Measurements from ENCODE around the gene LRRC9.
"Not testable (repeated sequence)": the region's sequence is repeated elsewhere in the genome, so short reads cannot be mapped to it uniquely, and the experiment has no call there.

The LRRC9 gene

DNA sequence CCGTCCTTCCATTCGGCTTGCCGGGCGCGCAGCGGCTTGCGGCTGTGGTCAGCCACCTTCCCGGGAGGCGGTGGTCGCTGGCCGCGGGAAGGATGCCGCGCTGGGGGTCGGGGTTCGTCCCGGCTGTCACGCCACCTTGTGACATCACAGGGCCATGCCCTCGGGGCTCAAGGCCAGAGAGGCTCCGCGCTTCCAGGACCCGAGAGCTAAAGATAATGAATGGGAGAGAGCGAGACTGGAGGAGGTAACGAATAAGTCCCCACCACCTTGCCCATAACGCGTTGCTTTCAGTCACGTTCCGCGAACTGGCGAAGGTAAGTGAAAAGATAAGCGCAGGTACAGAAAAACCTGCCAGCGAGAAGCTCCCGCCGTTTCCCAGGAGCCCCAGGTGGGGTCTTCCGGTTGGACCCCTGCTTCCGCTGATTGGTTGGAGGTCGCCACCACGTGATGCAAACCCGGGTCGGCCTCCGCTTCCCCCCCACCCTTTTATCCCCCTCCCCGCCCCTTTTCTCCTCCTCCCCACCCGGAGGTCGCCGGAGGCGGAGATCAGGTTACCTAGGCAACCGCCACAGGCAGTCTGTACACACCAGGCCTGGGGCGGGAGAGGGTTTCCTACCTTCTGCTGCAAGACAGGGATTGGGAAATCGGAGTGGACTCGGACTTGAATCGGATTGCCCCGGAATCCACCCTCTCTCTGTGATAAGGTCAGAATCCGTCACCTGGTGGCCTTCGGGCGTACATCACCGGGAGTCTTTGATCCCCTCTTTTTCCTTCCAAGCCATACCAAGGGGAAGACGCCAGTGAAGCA lies at the start of gene LRRC9:
Gene LRRC9, plus strand, starts transcription at position 575 of the 808 bp plus-strand sequence.
- DNase-seq, result peak; percentile 92

DNA sequence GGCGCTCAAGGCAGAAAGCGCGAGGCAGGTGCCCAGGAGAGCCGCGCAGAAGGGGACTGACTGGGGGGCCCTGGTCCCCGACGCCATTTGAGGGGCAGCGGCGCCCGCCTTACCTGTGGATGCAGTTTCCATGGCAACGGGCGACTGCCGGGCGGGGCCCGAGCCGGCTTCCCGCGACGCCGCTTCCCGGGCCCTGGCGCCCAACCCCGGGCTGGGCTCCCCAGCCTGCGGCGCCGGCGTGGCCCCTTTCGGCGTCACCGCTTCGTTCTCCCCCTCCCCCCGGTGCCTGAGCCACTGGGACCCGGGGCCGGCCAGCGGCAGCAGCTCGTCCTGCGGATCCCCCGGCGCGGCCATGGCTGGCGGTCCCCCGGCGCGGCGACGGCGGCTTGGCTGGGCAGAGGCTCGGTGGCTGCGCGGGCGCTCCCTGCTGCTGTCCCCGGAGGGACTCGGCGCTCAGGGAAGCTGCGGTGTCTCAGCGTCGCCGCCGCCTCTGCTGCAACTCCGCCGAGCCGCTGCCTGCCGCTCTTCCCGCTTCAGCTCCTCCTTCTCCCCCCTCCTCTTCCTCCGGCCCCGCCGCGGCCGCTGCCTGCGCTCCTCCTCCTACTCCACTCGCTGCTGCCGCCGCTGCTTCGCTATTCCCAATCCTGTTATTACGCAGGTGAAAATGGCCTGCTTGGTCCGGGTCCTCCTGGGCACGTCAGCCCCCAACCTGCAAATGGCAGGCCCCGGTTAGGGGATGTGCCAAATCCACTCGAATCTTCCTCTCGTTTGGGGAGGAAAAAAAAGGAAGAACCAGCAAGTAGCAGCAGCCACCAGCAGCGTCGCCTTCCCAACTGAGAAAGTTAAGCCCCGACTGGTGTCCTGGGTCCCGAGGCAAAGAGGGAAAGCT lies 49.4 kb upstream of the LRRC9 start, which contains the start of gene RTN1:
Gene RTN1, minus strand, starts transcription at position 500 of the 889 bp plus-strand sequence. Its CDS starts 146 bp downstream, at position 354.
- peak; percentile 73 for DNase-seq

DNA sequence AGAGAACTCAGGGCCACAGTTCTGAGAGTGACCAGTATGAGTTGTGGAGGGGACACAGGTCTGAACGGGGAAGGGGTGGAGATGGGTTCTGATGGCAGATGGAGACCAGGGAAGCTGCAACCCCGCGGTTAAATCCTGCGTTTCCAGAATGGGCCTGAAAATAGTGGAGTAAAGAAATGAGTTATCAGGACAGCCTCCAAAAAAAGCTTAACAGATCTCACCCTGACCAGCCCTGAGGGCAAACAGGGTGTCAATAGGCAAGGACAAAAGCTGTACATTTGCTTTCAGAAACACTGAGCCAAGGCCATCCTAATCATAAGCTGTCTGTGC lies 48.8 kb upstream of the LRRC9 start:
- DNase-seq, result no peak

DNA sequence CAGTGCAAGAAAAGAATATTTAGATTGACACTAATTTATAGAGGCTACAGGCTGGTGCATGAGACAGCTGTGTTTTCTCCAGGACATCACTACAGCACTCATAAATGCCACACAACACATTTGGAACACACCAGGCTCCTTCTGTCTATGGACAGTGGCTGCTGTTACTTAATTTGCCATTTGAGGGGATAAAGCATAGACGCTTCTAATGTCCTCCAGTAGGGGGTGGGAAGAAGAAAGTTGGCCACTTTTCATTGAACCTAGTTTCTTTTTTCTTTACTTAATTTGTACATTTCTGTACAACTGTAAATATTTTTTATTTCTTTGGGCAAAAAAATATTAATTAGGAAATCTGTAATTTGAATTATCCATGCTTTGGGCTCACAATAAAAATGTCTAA lies 37.0 kb upstream of the LRRC9 start:
- no peak for DNase-seq

DNA sequence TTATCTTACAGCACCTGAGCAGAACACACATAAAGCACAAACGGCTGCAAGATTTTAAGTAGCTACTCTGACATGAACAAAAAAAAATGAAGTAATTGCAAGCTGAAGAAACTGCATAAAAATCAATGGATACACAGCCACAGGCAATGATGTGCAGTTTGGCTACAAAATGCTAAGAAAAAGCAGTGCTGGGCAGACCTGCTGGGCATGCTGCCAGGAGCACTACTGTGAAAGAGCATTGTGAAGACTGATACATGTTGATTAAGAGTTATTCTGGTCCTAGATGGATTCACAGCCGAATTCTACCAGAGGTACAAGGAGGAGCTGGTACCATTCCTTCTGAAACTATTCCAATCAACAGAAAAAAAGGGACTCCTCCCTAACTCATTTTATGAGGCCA lies 29.3 kb upstream of the LRRC9 start:
- DNase-seq, result peak; percentile 83

DNA sequence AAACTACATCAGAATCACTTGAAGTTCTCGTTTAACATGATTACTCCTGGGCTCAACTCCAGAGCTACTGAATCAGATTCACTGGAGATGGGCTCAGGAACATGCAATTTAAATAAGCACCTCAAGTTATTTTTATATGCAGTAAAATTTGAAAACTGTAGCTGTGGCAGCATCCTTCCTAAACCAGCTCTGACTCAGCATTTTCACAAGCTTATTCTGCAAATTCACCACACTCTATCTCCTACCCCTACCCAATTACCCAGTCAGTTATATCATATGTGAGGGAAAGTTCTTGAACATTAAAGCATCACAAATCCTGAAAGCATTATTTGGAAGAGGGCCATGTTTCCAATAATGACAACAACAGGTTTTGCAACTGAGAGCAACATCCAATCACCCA lies 24.2 kb upstream of the LRRC9 start:
- no peak for DNase-seq

DNA sequence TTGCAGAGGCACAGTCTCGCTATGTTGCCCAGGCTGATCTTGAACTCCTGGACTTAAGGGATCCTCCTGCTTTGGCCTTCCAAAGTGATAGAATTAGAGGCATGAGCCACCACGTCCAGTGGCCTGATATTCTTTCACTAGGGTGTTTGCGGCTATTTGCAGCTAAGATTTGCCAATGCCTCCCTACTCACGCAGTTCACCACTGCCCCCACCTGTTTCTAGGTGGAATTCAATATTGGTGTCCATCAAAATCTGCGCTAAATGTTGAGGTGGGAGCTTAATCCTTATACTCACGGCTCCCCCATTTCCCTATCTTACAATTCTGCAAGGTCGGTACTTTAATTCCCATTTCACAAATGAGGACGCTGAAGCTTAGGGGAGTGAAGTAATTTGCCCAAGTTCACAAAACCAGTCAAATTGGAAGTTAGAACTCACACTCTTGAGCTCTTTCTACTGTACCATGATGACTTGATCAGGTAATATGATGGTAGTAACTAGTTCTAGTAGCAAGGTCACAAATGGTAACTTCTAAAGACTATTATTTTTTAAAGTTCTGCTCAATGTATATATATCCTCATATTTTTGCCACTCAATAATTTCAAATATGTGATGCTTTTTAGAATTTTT lies 22.1 kb upstream of the LRRC9 start:
- peak; percentile 38 for DNase-seq

DNA sequence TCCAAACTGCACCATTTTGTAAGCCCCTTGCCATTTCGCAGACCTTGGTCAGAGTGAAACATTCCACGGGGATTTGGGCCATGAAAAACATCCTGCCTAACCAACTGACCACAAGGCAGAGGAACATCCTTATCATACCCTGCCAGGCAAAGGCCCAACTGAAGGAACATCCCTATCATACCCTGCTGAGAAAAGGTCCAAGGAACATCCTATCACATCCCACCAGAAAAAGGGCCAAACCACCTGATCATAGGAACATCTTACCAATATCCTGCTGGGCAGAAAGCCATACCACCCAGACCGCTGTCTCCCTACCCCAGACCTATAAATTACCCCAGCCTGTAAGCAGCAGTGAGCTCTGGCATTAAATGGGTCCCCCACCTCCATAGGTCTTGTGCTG lies 19.4 kb upstream of the LRRC9 start:
- no peak for DNase-seq

DNA sequence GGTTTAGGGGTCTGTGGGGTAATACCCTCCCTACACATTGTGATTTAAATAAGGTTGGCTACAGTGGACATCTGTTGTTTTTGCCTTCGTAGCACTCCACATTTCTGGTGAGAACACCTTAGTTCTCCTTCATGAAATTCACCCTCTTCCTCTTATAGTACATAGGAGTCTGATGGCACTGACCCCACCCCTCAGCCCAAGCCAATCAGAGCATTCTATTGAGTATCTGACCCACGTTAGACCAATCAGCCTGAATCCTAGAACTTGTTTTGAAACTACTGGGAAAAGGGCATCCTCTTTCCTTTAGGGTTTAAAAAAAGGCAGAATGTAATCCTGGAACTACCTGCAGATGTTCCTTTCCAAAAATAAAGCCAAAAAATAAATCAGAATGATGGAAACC lies 15.8 kb upstream of the LRRC9 start:
- no peak for DNase-seq

DNA sequence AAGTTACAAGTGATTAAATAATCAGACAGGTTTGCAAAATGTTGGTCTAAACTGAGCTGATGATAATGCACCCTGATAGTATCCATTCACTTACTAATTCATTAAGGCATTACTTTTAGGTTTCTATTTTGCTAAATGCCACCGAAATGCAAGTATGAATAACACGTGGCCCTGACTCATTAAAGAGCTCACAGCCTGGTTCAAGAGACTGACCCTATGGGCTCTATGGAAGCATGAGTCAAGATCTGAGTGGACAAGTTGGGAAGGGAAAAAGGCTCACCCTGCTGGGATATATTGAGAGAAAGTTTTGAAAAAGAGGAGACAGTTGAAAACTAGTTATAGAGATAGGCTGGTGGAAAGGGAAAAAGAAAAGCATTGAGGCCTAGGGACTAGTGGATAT lies 14.8 kb upstream of the LRRC9 start:
- no peak for DNase-seq

DNA sequence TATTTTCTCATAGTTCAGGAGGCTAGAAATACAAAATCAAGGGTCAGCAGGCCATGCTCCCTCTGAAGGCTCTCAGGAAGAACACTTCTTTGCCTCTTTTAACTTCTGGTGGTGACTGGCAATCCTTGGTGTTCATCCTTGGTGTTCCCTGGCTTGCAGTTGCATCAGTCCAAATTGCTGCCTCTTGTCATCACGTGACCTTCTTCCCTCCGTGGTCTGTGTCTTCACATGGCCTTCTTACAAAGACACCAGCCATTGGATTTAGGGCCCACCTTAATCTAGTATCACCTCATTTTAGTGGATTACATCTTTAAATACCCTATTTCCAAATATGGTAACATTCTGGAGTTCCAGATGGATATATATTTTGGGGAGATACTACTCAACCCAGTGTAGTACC lies 7.5 kb upstream of the LRRC9 start:
- DNase-seq, result no peak

DNA sequence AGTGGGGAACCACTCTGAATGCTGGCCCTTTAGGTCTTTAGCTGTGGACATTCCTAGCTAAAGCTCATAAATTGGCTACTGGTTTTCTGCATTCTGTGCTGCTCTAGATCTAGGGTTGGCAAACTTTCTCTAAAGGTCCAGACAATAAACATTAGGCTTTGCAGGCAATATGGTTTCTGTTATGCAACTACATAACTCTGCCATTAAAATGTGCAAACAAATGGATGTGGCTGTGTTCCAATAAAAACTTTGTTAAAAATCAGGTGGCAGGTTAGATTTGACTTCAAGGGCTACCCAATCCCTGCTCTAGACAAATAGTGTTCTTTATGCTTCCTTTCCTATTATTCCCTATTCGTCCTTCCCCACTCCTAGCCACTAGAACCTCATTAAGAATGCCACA lies 6.8 kb upstream of the LRRC9 start:
- no peak for DNase-seq

DNA sequence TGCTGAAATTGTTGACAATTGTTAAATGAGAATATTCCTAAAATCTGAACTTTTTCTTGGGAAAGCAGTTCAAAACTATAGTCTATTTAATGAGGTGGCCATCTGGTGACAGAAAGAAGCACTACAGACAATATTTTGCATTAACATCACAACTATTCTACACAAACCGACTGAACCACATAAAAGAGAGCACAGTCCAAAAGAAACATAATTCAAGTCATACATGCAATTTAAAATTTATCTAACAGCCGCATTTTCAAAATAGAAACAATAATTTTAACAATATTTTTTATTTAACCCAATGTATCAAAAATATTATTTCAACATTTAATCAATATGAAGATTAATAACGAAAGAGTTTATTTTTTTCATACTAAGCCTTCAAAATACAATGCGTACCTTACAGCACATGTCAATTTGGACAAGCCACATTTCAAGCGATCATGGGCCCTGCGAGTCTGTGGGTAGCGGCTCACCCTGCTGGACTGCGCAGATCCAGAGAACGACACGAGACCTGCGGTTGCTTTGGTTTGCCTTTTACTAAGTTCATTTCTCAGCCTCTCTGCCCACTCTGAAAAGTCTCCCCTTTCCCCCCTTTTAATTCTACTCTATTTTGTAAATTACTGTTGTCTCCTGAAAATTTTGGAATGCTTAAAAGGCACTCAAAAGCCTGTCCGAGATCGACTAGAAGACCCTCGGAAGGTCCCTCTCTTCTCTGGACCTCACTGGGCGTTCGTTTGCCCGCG lies 947 bp upstream of the LRRC9 start:
- peak; percentile 59 for DNase-seq

DNA sequence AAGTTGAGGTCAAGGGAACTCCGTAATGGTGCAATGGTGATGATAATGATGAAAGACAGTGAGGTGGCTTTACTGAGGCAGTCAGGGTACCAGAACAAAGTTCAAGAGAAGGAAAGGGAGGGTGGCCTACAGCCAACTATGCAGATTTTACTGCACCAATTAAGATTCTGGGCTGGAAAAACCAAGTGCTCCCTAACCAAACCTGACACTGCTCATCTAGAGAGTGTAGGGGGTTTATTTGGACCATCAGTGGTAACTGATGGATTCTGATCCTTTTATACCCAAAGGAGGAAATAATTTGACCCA lies 387 bp downstream of the LRRC9 start:
- DNase-seq, result no peak

DNA sequence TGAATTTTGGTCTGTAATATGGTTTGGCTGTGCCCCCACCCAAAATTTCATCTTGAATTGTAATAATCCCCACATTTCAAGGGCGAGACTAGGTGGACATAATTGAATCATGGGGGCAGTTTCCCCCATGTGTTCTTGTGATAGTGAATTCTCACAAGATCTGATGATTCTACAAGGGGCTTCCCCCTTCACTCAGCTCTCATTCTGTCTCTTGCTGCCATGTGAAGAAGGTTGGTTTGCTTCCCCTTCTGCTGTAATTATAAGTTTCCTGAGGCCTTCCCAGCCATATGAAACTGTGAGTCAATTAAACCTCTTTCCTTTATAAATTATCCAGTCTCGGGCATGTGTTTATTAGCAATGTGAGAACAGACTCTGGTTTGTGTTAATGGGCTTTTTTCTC lies 5.9 kb downstream of the LRRC9 start:
- no peak for DNase-seq

DNA sequence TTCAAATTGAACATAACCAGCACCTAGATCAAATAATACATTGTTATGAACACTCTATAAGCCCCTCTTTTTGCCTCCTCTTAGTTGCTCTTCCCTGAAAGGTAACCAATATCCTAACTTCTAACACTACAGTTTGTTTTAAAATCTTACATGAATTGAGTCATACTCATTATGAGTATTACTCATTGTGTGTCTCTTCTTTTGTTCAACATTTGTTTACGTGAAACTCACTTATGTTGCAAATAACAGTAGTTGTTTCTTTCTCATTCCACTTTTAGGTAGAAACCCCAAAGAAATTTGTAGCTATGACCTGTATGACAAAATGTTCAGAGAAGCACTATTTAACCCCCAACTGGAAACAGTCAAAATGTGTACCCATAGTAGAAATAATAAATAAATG lies 6.6 kb downstream of the LRRC9 start:
- DNase-seq, result no peak

DNA sequence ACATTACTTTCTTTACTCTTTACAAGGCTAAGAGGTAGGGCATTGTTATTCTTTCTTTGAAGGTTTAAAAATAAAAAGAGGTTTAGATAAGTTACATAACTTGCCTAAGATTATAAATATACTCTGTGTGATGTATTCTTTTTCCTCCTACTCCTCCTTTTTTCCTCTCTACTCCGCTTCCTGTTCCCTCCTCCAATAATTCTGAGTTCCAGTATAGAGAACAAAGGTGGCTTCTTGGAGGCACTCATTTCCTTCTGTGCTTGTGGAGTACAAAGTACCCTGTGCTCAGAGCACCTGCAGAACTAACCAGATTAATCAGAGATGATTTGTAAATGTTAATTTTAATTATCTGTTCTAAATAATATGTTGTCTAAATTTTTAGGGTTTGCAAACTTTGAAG lies 11.3 kb downstream of the LRRC9 start:
- DNase-seq, result no peak

DNA sequence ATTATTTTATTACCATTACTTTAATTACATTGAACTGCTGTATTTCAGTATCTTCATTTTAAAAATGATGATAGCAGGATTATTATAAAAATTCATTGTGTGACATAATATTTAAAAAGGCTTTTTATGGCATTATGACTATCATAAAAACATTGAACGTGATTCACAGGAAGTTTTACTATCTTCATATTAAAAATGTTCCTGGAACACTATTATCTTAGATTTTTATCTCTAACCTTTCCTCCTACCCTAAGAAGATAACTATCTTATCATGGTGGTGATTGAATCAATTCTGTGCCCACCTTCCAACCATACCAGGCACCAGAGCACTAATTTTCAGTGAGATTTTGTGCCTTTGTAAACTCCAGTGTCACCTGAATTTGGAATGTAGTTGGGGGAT lies 16.2 kb downstream of the LRRC9 start:
- no peak for DNase-seq

DNA sequence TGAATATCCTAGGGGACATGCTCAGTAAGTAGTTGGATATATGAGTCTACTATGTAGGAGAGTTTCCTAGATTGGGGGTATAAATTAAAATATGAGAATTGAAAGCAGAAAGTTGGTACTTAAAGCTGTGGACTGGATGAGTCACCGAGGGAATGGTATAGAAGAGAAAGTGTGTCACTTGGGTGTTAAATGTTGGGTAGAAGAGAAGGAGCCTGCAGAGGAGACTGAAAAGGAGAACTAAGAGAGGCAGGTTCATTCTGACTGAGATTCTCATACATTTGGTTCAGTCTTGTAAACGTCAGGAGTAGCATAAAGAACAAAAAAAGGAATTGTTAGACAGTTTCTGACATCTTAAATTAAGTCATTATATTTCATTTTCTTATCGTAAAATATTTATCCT lies 19.9 kb downstream of the LRRC9 start:
- DNase-seq, result no peak

DNA sequence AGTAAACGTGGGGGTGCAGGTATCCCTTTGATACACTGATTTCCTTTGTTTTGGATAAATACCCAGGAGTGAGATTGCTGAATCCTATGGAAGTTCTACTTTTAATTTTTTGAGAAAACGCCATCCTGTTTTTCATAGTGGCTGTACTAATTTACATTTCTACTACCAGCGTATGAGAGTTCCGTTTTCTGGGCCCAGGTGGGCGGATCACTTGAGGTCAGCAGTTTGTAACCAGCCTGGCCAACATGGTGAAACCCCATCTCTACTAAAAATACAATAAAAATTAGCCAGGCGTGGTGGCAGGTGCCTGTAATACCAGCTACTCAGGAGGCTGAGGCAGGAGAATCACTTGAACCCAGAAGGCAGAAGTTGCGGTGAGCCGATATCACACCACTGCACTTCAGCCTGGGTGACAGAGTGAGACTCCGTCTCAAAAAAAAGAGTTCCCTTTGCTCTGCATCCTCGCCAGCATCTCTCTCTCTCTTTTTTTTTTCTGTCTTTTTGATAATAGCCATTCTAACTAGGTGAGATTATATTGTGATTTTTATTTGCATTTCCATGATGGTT lies 22.4 kb downstream of the LRRC9 start:
- not testable (repeated sequence) for DNase-seq

DNA sequence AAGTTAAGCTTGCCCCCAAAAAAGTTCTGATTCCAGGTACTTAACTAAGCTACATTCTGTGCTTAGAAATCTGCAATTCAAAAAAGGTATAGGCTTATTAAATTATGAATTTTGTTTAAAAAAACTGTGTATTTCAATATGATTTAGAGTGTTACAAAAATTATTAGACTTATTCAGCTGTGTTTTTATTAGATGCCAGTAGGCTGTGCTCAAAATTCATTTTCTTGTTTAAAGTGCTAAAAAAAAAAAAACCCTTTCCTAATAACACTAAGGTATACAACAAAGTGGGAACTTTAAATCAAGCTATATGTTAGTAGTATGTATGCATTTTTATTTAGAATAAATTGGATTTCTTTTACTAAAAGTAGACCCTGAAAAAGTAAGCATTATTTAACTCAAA lies 25.0 kb downstream of the LRRC9 start:
- no peak for DNase-seq

DNA sequence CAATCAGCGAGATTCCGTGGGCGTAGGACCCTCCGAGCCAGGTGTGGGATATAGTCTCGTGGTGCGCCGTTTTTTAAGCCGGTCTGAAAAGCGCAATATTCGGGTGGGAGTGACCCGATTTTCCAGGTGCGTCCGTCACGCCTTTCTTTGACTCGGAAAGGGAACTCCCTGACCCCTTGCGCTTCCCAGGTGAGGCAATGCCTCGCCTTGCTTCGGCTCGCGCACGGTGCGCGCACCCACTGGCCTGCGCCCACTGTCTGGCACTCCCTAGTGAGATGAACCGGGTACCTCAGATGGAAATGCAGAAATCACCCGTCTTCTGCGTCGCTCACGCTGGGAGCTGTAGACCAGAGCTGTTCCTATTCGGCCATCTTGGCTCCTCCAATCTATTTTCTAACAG lies 32.2 kb downstream of the LRRC9 start:
- DNase-seq, result not testable (repeated sequence)

DNA sequence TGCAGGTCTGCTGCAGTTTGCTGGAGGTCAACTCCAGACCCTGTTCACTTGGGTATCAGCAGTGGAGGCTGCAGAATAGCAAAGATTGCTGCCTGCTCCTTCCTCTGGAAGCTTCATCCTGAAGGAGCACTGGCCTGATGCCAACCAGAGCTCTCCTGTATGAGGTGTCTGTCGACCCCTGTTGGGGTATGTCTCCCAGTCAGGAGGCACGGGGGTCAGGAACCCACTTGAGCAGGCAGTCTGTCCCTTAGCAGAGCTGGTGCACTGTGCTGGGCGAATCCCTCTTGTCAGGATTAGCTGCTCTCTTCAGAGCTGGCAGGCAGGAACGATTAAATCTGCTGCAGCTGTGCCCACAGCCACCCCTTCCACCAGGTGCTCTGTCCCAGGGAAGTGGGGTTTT lies 37.9 kb downstream of the LRRC9 start:
- not testable (repeated sequence) for DNase-seq

Measured in NCI-H345 (cell line).